ENCODE data around the gene KRAS.
A peak's percentile ranks its signal among the peaks of the same experiment; 100 is the strongest.

KRAS gene

GRCh38 chr12:25256005-25256404 is 5.3 kb upstream of the KRAS start:
- DNase-seq (ENCODE audit: low spot score), result no peak

GRCh38 chr12:25254271-25254880 is 3.6 kb upstream of the KRAS start:
- DNase-seq (ENCODE audit: low spot score), result no peak

- no peak for DNase-seq (ENCODE audit: low spot score)
Observed at GRCh38 chr12:25253371-25254068, 2.8 kb upstream of the KRAS start.

GRCh38 chr12:25252946-25253345 is 2.2 kb upstream of the KRAS start:
- DNase-seq (ENCODE audit: low spot score), result no peak

GRCh38 chr12:25251769-25252168 is 1.0 kb upstream of the KRAS start:
- DNase-seq (ENCODE audit: low spot score), result no peak

- DNase-seq (ENCODE audit: low spot score), result peak; percentile 50
Observed at GRCh38 chr12:25249931-25250738, 594 bp downstream of the KRAS start.

GRCh38 chr12:25248732-25249131 is 2.0 kb downstream of the KRAS start:
- DNase-seq (ENCODE audit: low spot score), result no peak

GRCh38 chr12:25248137-25248536 is 2.6 kb downstream of the KRAS start:
- no peak for DNase-seq (ENCODE audit: low spot score)

- DNase-seq (ENCODE audit: low spot score), result no peak
Observed at GRCh38 chr12:25245491-25245890, 5.2 kb downstream of the KRAS start.

GRCh38 chr12:25243680-25243990 is 7.1 kb downstream of the KRAS start:
- no peak for DNase-seq (ENCODE audit: low spot score)

- no peak for DNase-seq (ENCODE audit: low spot score)
Observed at GRCh38 chr12:25242981-25243679, 7.6 kb downstream of the KRAS start.

- DNase-seq (ENCODE audit: low spot score), result peak; percentile 58
Observed at GRCh38 chr12:25241167-25242020, 9.3 kb downstream of the KRAS start.

- DNase-seq (ENCODE audit: low spot score), result no peak
Observed at GRCh38 chr12:25236626-25237025, 14.1 kb downstream of the KRAS start.

- DNase-seq (ENCODE audit: low spot score), result no peak
Observed at GRCh38 chr12:25236190-25236589, 14.5 kb downstream of the KRAS start.

- no peak for DNase-seq (ENCODE audit: low spot score)
Observed at GRCh38 chr12:25213338-25213737, 37.4 kb downstream of the KRAS start.

- DNase-seq (ENCODE audit: low spot score), result no peak
Observed at GRCh38 chr12:25208554-25208953, 42.2 kb downstream of the KRAS start.

GRCh38 chr12:25207846-25208245 is 42.9 kb downstream of the KRAS start:
- no peak for DNase-seq (ENCODE audit: low spot score)

GRCh38 chr12:25207411-25207810 is 43.3 kb downstream of the KRAS start:
- no peak for DNase-seq (ENCODE audit: low spot score)

- no peak for DNase-seq (ENCODE audit: low spot score)
Observed at GRCh38 chr12:25202137-25202536, 48.6 kb downstream of the KRAS start.

- no peak for DNase-seq (ENCODE audit: low spot score)
Observed at GRCh38 chr12:25200703-25201102, 50.0 kb downstream of the KRAS start.

GRCh38 chr12:25197608-25198007 is 53.1 kb downstream of the KRAS start:
- no peak for DNase-seq (ENCODE audit: low spot score)

All from Ammon's horn (tissue), 1 donor.